GM18868 (cell line): ENCODE data around the gene APOBEC3G.

ENCODE experiments used
- ATAC-seq: cut with Tn5 transposase; IDR thresholded peaks from one replicate; pipeline ENCODE4 v1.9.1; 2021; ENCODE audit warnings: mild to moderate bottlenecking, moderate library complexity; ENCODE audit not compliant: unreplicated experiment

Gene APOBEC3G

DNA sequence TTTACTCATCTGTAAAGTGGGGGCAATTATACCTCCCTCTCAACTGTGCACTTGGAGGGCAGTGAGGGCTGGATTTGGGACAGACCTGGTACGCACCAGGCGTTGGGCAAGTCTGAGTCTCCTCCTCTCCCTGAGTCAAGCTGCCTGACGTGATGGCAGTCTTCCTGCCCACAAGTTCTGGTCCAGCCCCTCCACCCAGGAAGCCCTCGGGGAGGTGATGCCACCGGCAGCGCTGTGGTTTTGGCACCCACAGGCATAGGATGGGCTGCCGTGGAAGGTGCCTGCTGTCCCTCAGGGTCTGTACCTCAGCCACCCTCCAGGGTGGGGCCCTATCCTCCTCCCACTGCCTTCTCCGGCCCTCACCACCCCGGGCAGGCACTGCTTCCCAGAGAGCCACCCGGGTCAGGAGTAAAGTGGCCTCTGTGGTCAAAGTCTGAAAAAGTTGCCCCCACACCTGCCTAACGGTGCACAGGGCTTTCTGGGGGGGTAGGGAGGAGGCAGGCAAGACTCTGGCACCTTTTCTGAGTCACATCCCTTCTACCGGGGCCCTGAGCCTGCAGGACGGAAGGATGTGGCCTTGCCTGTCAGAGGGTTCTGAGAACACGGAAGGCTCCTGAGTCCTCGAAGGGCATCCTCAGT is 13.5 kb downstream of the APOBEC3G start:
- no peak for ATAC-seq

DNA sequence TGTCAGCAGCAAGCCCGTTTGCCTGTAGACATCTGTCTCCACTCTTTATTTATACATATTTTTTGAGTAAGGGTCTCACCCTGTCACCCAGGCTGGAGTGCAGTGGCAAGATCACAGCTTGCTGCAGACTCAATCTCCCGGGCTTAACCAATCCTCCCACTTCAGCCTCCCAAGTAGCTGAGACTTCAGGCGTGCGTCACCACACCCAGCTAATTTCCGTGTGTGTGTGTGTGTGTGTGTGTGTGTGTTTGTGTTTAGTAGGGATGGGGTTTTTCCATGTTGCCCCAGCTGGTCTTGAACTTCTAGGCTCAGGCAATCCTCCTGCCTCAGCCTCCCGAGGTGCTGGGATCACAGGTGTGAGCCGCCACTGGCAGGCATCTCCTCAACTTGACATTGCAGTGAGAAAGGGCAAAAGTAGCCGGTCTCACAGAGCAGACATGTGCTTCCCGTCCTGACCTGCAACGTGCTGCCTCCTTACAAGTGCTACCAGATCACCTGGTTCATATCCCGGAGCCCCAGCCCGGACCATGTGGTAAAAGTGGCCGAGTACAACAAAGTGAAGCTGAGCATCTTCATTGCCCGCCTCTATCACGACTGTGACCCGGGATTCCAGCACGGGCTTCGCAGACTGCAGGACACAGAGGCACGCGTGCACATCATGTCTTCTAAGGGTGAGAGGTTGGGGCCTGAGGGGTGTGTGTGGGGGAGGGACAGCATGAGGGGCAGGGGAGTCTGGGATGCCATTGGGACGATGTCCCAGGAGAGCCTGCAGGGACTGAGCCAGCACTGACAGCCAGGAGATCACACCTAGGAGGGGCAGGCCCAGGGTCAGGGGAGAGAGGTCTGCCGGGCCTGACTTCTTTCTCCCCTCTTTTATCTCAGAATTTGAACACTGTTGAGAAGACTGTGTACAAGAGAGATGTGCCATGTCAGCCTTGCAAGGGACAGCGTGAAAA is 14.3 kb downstream of the APOBEC3G start:
- no peak for ATAC-seq

DNA sequence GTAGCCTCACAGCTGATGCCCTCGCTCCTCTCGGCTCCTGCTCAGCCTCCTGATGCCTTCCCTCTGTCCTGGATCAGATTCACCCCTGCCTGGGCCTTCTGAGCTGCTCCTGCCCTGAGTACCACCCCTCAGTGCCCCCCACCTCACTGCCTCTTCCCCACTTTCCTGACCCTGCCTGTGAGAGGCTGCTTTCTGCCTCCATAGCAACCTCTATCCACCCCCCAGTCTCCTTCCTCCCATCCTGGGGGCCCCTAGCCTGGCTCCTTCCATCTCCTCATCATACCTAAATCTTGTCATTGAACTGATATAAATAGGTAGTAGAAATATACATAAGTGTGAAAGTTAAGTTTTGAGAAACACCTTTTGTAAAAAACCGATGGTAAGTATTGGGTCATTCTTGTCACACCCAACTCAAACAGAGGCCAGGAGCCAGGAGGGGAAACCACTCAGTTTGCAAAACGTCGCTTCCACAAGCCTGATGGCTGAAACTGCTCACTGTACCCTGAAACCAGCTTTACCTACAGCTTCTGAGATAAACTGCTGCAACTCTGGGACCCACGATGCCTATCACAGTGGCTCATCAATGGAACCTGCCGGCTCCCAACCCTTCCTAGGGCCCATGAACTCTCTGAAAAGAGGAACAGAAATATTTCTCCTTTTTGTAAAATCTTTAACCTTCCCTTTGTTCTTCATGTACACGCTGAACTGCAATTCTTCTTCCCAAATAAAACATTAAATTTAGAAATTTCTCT is 15.2 kb downstream of the APOBEC3G start:
- no peak for ATAC-seq

DNA sequence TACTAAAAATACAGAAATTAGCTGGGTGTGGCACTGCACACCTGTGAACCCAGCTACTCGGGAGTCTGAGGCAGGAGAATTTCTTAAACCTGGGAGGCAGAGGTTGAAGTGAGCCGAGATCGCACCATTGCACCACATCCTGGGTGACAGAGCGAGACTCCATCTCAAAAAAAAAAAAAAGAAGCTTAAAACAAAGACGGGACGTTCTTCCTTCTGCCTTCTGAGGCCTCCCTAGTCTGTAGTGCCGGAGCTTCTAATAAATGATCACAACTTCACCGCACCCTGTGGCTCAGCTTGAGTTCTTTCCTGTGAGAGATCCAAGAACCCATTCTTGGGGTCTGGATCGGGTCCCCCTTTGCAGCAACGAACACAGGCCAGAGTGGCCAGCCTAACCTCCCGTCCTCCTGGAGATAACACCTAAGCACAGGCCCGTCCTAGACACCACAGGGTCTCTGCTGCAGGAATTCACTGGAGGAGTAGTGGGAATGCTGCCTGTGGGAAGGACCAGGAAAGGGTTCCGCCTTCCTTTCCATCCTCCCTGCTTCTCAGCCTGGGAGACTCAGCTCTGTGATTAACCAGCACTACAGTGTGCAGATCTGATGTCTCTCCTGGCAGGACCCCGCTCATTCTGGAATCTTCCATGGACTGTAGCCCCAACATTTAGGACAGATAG is 17.8 kb downstream of the APOBEC3G start:
- no peak for ATAC-seq

DNA sequence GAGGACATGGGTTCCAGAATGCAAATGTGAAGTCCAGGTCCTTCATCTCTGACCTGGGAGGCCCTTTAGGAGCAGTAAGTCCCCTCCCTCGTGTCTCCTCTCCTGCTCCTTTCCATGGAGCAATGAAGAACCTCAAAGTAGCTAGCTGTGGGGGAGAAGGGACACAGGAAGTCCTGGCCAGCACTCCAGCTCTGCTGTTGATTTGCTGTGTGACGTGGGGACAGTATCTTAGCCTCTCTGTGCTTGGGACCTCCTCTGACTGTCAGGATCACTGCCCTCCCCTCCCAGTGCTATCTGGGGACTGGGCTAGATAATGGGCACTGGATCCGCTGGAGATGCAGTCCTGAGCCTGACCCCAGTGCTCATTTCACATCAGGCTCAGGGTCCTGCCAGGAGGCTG is 18.9 kb downstream of the APOBEC3G start:
- ATAC-seq: no peak

DNA sequence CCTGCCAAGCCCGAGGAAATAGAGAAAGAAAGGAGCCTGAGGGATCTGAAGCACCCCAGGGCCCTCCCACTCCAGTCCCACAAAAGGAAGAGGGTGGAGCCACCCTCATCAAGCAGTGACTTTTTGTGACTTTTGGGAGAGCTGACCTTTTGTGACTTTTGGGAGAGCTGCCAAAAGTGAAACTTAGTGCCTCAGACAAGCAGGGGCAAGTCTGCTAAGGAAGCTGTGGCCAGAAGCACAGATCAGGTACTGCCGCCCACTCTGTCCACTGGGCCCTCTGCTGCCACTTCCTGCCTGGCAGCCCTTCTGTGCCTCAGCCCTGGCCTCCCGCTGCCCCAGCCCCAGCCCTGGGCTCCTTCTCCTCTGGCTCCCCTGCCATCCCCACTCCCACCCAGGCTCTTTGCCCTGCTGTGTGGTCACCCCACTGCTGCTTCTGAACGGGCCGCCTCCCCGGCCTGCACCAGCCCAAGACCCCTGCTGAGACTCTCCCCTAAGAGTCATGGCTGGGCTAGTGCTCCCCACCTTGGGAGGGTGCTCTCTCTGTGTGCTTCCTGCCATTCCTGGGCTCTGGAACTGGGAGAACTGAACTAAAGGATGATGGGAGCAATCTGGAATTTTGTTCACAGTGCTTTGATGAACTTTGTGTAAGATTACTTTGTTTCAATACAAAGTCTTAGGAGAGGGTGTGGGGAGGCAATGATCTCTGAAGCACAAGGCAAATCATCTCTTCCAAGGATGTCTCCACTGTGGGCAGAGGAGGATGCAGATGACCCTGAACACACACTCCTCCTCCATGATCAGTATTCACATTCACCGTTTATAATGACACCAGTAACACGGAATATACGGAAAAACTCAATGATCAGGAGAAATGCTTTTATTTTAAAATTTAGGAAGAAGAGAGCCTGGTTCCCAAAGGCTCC is 20.3 kb downstream of the APOBEC3G start, which contains the start of gene APOBEC3H:
Gene APOBEC3H, plus strand, starts transcription at position 147 of the 923 bp plus-strand sequence. CDS start 3,035 bp downstream, outside the sequence.
- no peak for ATAC-seq

DNA sequence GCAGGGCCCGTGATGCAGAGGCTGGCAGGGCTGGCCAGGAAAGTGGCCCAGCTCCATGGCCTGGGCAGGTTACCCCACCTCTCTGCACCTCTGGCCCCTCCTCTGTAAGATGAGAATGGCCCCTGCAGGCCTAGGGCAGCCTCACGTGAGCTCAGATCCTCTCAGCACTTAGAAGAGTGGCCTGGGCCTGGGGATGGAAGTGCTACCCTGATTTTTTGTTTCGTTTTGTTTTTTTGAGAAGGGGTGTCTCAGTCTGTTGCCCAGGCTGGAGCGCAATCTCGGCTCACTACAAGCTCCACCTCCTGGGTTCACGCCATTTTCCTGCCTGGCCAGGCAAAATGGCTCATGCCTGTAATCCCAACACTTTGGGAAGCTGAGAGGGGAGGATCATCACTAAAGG is 21.0 kb downstream of the APOBEC3G start:
- ATAC-seq: no peak

DNA sequence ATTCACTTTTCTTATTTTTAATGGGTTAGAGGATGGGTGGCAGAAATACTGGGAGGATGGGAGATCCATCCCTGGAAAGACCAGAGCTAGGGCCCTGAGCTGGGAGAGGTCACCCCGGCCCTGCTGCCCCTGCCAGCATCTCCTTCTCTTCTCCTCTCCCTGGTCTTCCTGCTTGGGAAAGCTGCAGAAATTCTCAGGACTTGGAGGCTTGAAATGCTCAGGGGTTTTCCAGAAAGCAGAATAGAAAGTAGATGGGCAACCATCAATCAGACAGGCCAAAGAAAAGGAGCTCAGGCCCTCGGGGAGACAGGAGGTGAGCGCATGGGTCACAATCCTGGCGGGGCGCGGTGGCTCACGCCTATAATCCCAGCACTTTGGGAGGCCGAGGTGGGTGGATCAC is 21.5 kb downstream of the APOBEC3G start:
- ATAC-seq: no peak

DNA sequence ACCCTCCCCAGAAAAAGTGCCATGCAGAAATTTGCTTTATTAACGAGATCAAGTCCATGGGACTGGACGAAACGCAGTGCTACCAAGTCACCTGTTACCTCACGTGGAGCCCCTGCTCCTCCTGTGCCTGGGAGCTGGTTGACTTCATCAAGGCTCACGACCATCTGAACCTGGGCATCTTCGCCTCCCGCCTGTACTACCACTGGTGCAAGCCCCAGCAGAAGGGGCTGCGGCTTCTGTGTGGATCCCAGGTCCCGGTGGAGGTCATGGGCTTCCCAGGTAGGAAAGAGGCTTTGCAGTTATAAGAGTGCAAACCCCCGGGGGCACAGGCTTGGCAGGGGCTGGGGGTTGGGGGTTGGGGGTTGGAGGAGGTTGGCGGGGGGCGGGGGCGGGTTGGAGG is 24.2 kb downstream of the APOBEC3G start:
- ATAC-seq: no peak

DNA sequence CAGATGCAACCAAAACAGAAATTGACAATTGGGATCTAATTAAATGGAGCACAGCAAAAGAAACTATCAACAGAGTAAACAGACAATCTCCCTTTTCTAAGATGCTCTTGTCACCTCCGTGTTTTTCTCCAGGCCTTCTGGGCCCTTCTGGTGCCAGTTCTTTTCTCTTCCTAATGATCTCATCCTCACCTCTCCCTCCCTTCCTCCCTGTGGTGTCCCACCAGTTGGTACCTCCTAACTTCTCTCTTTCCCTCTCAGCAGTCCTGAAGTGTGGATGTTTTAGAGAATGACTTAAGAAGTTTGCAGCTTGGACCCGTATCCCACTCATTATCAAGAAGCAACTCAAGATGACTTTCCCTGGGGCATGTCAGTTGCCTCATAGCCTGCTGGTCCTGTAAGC is 26.4 kb downstream of the APOBEC3G start:
- no peak for ATAC-seq

DNA sequence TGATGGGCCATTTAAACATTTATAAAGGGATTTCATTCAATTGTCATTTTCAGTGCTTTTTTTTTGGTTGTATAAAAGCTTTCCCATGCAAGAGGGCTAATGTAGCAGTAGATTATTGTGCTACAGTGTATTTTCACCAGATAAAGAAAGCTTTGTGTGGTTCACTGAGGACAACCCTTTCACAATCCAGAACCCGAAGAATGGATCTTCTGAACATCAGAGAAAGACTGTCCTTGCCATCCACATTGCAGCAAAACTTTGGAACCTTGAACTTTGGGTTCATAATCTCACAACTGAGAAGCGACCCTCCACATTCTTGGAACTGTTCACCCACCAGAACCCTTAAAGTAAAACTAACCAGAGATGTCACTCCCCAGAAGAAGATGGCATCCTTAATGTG is 29.3 kb downstream of the APOBEC3G start:
- no peak for ATAC-seq

DNA sequence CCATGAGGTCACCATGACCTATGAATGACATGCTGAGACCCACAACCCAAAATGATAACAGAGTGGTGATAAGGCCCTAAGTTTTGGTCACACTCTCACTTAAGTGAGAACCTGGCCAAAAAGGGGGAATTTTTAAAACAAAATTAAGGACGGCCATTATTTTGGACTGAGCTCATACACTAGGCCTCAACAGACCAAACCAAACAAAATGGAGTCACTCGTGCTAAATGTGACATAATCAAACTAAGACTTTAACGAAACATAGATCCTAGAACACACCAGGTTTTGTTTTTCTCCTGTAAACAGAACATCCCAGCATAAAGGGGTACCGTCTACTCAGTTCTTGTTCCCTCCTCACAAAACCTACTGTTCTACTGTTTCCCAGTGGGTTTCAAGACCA is 31.4 kb downstream of the APOBEC3G start:
- ATAC-seq: no peak

DNA sequence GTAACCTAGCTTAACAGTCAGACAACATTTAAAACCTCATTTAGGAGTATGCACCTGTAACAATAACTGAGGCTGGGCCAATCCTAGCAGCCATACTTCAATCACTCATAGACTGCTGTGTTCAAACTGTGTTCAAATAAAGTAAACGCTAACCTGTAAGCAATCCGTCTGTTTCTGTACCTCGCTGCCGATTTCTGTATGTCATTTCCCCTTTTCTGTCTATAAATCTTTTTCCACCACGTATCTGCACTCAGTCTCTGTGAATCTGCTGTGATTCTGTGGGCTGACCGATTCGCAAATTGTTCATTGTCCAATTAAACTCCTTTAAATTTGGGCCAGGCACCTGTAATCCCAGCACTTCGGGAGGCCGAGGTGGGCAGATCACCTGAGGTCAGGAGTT is 32.3 kb downstream of the APOBEC3G start:
- ATAC-seq: no peak

DNA sequence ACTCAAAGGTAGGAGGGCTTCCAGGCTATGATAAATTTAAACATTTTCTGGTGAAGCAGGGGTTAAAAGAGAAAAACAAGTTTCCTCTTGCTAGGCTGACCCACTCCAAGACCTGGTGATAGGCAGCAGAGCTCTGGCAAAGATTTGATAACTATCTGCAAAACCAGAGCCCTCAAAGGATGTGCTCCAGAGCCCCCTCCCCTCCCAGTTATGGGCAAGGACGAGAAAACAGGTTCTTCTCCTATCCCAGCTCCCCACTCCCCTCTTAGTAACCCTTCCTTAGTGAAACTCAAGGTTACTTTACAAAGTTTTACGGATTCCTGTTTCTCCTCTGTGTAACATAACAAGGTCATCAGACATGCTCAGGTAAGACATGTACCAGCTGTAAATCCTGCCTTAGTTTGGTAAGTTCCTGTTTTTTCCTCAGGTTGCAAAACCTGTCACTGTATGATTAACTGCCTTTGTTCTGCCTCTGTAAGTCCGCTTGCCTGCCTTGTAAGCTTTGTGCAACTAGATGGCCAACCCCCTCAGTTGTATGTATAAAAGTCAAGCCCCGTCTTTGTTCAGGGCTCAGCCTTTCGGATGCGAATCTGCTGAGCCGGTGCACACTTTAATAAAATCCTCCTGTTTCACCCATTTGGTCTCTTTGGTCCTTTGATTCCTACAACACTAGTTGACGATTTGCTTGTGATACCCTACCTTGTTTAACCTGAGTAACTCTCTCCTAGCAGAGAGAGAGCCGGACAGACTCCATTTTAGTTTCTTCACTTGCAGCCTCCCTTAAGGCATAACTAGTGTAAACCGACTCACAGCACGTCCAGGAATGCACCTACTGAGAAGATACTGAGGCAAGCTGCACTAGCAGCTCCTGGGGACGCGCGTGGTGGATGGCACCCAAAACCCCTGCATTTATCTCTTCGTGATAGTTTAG is 33.8 kb downstream of the APOBEC3G start:
- no peak for ATAC-seq

DNA sequence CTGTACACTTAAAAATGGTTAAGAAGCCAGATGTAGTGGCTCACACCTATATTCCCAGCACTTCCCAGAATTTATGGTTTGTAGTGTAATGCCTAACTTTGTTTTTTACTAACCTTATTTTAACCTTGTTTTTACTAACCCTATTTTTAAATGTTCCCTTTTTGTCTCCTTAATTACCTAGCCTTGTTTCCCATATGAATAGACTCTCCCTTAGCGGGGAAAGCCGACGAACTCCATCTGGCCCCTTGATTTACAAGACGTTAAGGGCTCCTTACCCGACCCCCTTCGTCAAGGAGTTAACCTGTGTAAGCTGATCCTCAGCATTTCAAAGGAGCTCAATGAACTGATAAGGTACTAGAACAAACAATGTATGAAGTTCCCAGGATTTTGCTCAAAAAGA is 37.0 kb downstream of the APOBEC3G start:
- no peak for ATAC-seq

DNA sequence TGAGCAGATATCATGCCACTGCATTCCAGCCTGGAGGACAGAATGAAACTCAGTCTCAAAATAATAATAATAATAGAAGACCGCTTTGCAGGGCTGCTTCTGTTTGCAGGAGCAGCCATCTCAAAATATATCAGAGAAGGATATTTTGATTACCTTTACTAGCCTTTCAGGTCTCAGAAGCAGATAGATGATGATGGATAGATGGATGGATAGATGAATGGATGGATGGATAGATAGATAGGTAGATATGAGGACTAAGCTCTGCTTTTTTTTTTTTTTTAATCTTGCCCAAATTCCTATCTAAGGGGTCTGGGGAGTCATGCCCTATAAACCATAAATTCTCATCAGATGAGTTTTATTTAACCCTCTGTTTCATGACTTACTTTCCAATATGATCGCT is 38.5 kb downstream of the APOBEC3G start:
- ATAC-seq: no peak

DNA sequence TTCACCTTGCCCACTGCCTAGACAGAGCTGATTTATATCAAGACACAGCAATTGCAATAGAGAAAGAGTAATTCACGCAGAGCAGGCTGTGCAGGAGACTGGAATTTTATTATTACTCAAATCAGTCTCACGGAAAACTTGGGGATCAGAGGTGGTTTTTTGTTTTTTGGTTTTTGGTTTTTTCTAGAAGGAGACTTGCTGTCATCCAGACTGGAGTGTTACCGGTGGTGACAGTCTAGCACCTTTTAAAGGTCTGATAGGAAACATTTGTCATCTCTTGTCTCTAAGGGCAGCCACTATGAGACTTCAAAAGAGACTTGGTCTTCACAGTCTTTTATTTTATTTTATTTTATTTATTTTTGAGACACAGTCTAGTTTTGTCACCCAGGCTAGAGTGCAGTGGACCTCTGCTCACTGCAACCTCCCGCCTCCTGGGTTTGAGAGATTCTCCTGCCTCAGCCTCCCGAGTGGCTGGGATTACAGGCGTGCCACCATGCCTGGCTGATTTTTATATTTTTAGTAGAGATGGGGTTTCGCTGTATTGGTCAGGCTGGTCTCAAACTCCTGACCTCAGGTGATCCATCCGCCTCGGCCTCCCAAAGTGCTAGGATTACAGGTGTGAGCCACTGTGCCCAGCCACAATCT is 39.0 kb downstream of the APOBEC3G start:
- ATAC-seq: no peak

DNA sequence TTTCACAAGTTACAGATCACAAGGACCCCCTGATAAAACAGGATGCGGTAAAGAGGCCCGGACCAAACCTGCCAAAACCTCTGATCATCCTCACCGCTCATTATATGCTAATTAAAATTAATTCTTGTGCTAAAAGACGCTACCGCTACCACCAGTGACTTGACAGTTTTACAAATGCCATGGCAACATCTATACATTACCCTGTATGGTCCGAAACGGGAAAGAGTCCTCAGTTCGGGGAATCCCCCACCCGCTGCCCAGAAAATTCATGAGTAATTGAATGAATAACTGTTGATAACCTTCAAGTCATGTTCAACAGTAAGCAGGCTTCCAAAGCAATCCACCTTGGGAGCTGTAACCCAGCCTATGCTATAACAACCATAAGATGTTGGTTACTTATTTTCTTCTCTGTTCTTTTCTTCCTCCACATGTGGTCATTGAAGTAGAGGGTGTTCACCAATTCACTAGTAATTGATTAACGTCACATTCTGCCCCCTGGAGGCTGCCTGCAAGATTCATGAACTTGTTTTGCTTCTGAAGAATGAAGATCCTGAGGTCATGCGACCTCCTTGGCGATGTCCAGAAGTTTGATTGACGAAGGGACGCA is 40.6 kb downstream of the APOBEC3G start:
- ATAC-seq: no peak
